ENCODE data around the gene MCEE.
"Not testable (repeated sequence)": the region's sequence is repeated elsewhere in the genome, so short reads cannot be mapped to it uniquely, and the experiment has no call there.

MCEE gene

GRCh38 chr2:71122387-71123298, 7.4 kb downstream of the MCEE start:
- TF ChIP-seq JUND (IDR thresholded peaks at IDR 0.05; ENCODE audit: low read depth), result no peak
- in situ Hi-C loops (cut with HindIII; ENCODE audit: low pct_unique_long_range_greater_than_20kb, low sequenced_read_pairs), result no loop called here
- DNase-seq (ENCODE audit: low read depth in 1 of 2, low spot score in 1 of 2), result no peak

- TF ChIP-seq JUND (IDR thresholded peaks at IDR 0.05; ENCODE audit: low read depth), result no peak
- in situ Hi-C loops (cut with HindIII; ENCODE audit: low pct_unique_long_range_greater_than_20kb, low sequenced_read_pairs), result no loop called here
- no peak for DNase-seq (ENCODE audit: low read depth in 1 of 2, low spot score in 1 of 2)
Observed at GRCh38 chr2:71121479-71121878, 8.6 kb downstream of the MCEE start.

- peak in 1 of 2 experiments; percentile 87 for DNase-seq (ENCODE audit: low read depth in 1 of 2, low spot score in 1 of 2)
- TF ChIP-seq JUND (IDR thresholded peaks at IDR 0.05; ENCODE audit: low read depth), result no peak
- in situ Hi-C loops (cut with HindIII; ENCODE audit: low pct_unique_long_range_greater_than_20kb, low sequenced_read_pairs), result no loop called here
Observed at GRCh38 chr2:71120195-71120594, 9.8 kb downstream of the MCEE start.

GRCh38 chr2:71117063-71117462, 13.0 kb downstream of the MCEE start:
- in situ Hi-C loops (cut with HindIII; ENCODE audit: low pct_unique_long_range_greater_than_20kb, low sequenced_read_pairs), result no loop called here
- TF ChIP-seq JUND (IDR thresholded peaks at IDR 0.05; ENCODE audit: low read depth), result no peak
- no peak for DNase-seq (ENCODE audit: low read depth in 1 of 2, low spot score in 1 of 2)

- in situ Hi-C loops (cut with HindIII; ENCODE audit: low pct_unique_long_range_greater_than_20kb, low sequenced_read_pairs), result no loop called here
- no peak for TF ChIP-seq JUND (IDR thresholded peaks at IDR 0.05; ENCODE audit: low read depth)
- DNase-seq (ENCODE audit: low read depth in 1 of 2, low spot score in 1 of 2), result no peak
Observed at GRCh38 chr2:71113843-71114242, 16.2 kb downstream of the MCEE start.

- no peak for DNase-seq (ENCODE audit: low read depth in 1 of 2, low spot score in 1 of 2)
- in situ Hi-C loops (cut with HindIII; ENCODE audit: low pct_unique_long_range_greater_than_20kb, low sequenced_read_pairs), result no loop called here
- no peak for TF ChIP-seq JUND (IDR thresholded peaks at IDR 0.05; ENCODE audit: low read depth)
Observed at GRCh38 chr2:71108091-71108490, 21.9 kb downstream of the MCEE start.

- DNase-seq (ENCODE audit: low read depth in 1 of 2, low spot score in 1 of 2); in situ Hi-C loops (cut with HindIII; ENCODE audit: low pct_unique_long_range_greater_than_20kb, low sequenced_read_pairs): not testable (repeated sequence)
Observed at GRCh38 chr2:71106463-71106862, 23.6 kb downstream of the MCEE start.

GRCh38 chr2:71103809-71104208, 26.2 kb downstream of the MCEE start:
- in situ Hi-C loops (cut with HindIII; ENCODE audit: low pct_unique_long_range_greater_than_20kb, low sequenced_read_pairs), result no loop called here
- no peak for DNase-seq (ENCODE audit: low read depth in 1 of 2, low spot score in 1 of 2)
- no peak for TF ChIP-seq JUND (IDR thresholded peaks at IDR 0.05; ENCODE audit: low read depth)

GRCh38 chr2:71102981-71103681, 26.9 kb downstream of the MCEE start:
- no peak for DNase-seq (ENCODE audit: low read depth in 1 of 2, low spot score in 1 of 2)
- TF ChIP-seq JUND (IDR thresholded peaks at IDR 0.05; ENCODE audit: low read depth), result no peak
- in situ Hi-C loops (cut with HindIII; ENCODE audit: low pct_unique_long_range_greater_than_20kb, low sequenced_read_pairs), result no loop called here

- no peak for DNase-seq (ENCODE audit: low read depth in 1 of 2, low spot score in 1 of 2)
- in situ Hi-C loops (cut with HindIII; ENCODE audit: low pct_unique_long_range_greater_than_20kb, low sequenced_read_pairs), result no loop called here
- TF ChIP-seq JUND (IDR thresholded peaks at IDR 0.05; ENCODE audit: low read depth), result no peak
Observed at GRCh38 chr2:71101656-71102055, 28.4 kb downstream of the MCEE start.

GRCh38 chr2:71100195-71100964, 29.6 kb downstream of the MCEE start:
- DNase-seq (ENCODE audit: low read depth in 1 of 2, low spot score in 1 of 2), result peak; percentile 43 to 76
- in situ Hi-C loops (cut with HindIII; ENCODE audit: low pct_unique_long_range_greater_than_20kb, low sequenced_read_pairs), result no loop called here

GRCh38 chr2:71092491-71093260, 37.4 kb downstream of the MCEE start:
- DNase-seq (ENCODE audit: low read depth in 1 of 2, low spot score in 1 of 2); in situ Hi-C loops (cut with HindIII; ENCODE audit: low pct_unique_long_range_greater_than_20kb, low sequenced_read_pairs): not testable (repeated sequence)

More at GRCh38 chr2:71100195-71100964, 29.6 kb downstream of the MCEE start:
- no peak for TF ChIP-seq JUND (IDR thresholded peaks at IDR 0.05; ENCODE audit: low read depth)

- in situ Hi-C loops (cut with HindIII; ENCODE audit: low pct_unique_long_range_greater_than_20kb, low sequenced_read_pairs), result not testable (repeated sequence)
Observed at GRCh38 chr2:71091808-71092207, 38.2 kb downstream of the MCEE start.

GRCh38 chr2:71089475-71089874, 40.6 kb downstream of the MCEE start:
- in situ Hi-C loops (cut with HindIII; ENCODE audit: low pct_unique_long_range_greater_than_20kb, low sequenced_read_pairs); DNase-seq (ENCODE audit: low read depth in 1 of 2, low spot score in 1 of 2): not testable (repeated sequence)

More at GRCh38 chr2:71091808-71092207, 38.2 kb downstream of the MCEE start:
- not testable (repeated sequence) for DNase-seq (ENCODE audit: low read depth in 1 of 2, low spot score in 1 of 2)

- DNase-seq (ENCODE audit: low read depth in 1 of 2, low spot score in 1 of 2); in situ Hi-C loops (cut with HindIII; ENCODE audit: low pct_unique_long_range_greater_than_20kb, low sequenced_read_pairs): not testable (repeated sequence)
Observed at GRCh38 chr2:71085325-71086003, 44.6 kb downstream of the MCEE start.

GRCh38 chr2:71083752-71084312, 46.2 kb downstream of the MCEE start:
- DNase-seq (ENCODE audit: low read depth in 1 of 2, low spot score in 1 of 2); in situ Hi-C loops (cut with HindIII; ENCODE audit: low pct_unique_long_range_greater_than_20kb, low sequenced_read_pairs): not testable (repeated sequence)
